ENCODE measurements around the gene SLC9A6. TPM values are rescaled to one million over a fixed set of nuclear protein-coding genes. Genes with fewer than 3 reads are reported as not detected.

Gene SLC9A6
- total and polyA plus RNA-seq, 9 of the 15 experiments (the other 6 are each of a cell fraction or from before 2014, with no cell fraction given), result 3.7 to 13.9 (median 9.9) TPM

DNA sequence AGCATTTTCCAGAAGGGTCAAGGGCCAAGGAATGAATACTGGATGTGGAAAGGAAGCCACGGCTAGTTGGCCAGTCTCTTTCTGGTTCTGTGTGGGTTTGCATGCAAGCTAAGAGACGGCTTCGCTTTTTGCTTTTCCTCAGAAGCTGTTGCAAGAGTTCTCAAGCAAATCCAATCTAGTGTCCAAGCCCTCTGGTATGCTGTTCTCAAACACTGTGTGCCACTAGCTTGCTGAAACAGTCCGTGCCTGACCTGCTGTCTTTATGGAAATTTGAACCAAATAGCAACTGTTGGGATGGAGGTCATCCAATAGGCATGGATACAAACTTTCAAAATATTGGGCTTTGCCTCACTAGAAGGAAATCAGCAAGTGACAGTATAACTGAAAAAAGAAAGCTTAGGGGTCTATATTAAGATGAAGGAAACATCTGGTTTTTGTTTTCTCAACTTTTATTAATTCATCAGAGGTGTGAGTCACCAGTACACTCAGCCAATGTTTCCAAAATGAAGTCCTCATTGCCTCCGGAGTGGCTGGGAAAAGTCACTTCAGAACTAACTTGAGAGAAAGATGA lies 70.5 kb downstream of the SLC9A6 start:
- Histone ChIP-seq H3K4me2 (ENCODE audit: insufficient read depth, low read length) (no peak overlapping the region), H3K4me1 (replicated peaks in 1 of 2; ENCODE audit: control insufficient read depth in 2 of 2, insufficient read depth in 2 of 2, low read length in 2 of 2) (no peaks in the 10 kb centered on the region), H3K9ac (ENCODE audit: insufficient read depth in 1 of 2, low read depth in 2 of 2, low read length in 2 of 2) (no peak overlapping the region), H3K4me3 (no peak overlapping the region), H4K20me1 (replicated peaks; ENCODE audit: control insufficient read depth, insufficient read depth, low read length) (no peaks in the 10 kb centered on the region), H3K9me1 (ENCODE audit: control insufficient read depth, insufficient read depth, low read length) (no peaks in the 10 kb centered on the region), H3K9me3 (replicated peaks; ENCODE audit: control insufficient read depth, insufficient read depth, low read depth, low read length) (no peaks in the 10 kb centered on the region), H3K36me3 (ENCODE audit: control insufficient read depth, insufficient read depth, low read length) (no peaks in the 10 kb centered on the region), H3K79me2 (ENCODE audit: control insufficient read depth, insufficient read depth, low read length) (no peaks in the 10 kb centered on the region), H3K27me3 (ENCODE audit: control insufficient read depth in 2 of 2, insufficient read depth in 2 of 2, low read length in 2 of 2) (peaks cover under 1 to 17% of the 10 kb centered on the region in 2 experiments; a peak in 4 of 5 replicates), H2AFZ (ENCODE audit: low read depth, low read length) (no peak overlapping the region), H3K27ac (ENCODE audit: extremely low read depth, low read depth, low read length) (no peak overlapping the region)
- no peak for DNase-seq (ENCODE audit: extremely low read depth in 1 of 4, low spot score in 3 of 4)
- no peak for FAIRE-seq
- no peak for ATAC-seq
- ChIA-PET POLR2A (interaction anchor here (0.6 kb wide), 1 partner anchor 41 kb away, joined by 3 read pairs; no protein-coding TSS in a partner anchor), CTCF (ENCODE audit: low intra/inter-chr PET ratio) (no interaction called here)
- TF ChIP-seq MAZ (CRISPR knock-in tag; conservative IDR thresholded peaks at IDR 0.05 in 1 of 2, IDR thresholded peaks at IDR 0.05 in 1 of 2) (no peak), ERF (CRISPR knock-in tag; IDR thresholded peaks at IDR 0.05) (no peak), OTX1 (CRISPR knock-in tag; IDR thresholded peaks at IDR 0.05) (no peak), POLR3G (IDR thresholded peaks at IDR 0.05; ENCODE audit: extremely low read depth, insufficient read length, insufficient replicate concordance) (no peak), EHMT2 (IDR thresholded peaks at IDR 0.05) (no peak), BACH1 (tag; IDR thresholded peaks at IDR 0.05) (no peak), NFXL1 (CRISPR knock-in tag; IDR thresholded peaks at IDR 0.05) (no peak), XRCC4 (IDR thresholded peaks at IDR 0.05; ENCODE audit: extremely low read depth, insufficient read depth, insufficient read length) (no peak), GATA2 (CRISPR knock-in tag; IDR thresholded peaks at IDR 0.05) (no peak), TBP (optimal IDR thresholded peaks at IDR 0.05; ENCODE audit: low read depth, low read length) (no peak), PRPF4 (IDR thresholded peaks at IDR 0.05; ENCODE audit: insufficient read depth, low read depth, low read length, poor library complexity, severe bottlenecking) (no peak), GTF2F1 (IDR thresholded peaks at IDR 0.05; ENCODE audit: low read depth, low read length) (no peak)
- BruUV-seq (replicated peaks), result no TSS peak
- in situ Hi-C loops (cut with MboI) (no loop called here), intact Hi-C loops (cut with micrococcal nuclease) (no loop called here)
- WGBS (ENCODE audit: insufficient coverage, low coverage, missing lambda C conversion rate), result 0% methylated on average over 3 of the region's 5 CpGs

Measured in K562 (cell line).